Epithelial cell of esophagus (primary cell): Measurements from ENCODE around the gene ROBO1.

Experiments used
- DNase-seq: peaks from one replicate; pipeline ENCODE4 v3.0.0; 2010; ENCODE audit warnings: low read depth
- H3K4me3 ChIP-seq: 2 replicates; pipeline ENCODE4 v1.5.1; 2011; ENCODE audit warnings: mild to moderate bottlenecking, low read length, control low read depth
- CTCF ChIP-seq: IDR thresholded peaks from 2 replicates; pipeline ENCODE4 v1.5.1; 2011; ENCODE audit warnings: low read depth, mild to moderate bottlenecking, low read length, control low read depth, inconsistent platforms; ENCODE audit not compliant: insufficient read depth; ENCODE audit errors: missing control alignments

ROBO1 gene

GRCh38 chr3:79030157-79030556 is 737.6 kb downstream of the ROBO1 start:
- no peak overlapping the region for H3K4me3 ChIP-seq
- TF ChIP-seq CTCF: no peak
- DNase-seq: no peak

GRCh38 chr3:79028916-79029315 is 738.9 kb downstream of the ROBO1 start:
- TF ChIP-seq CTCF: no peak
- no peak for DNase-seq
- no peak overlapping the region for H3K4me3 ChIP-seq

- TF ChIP-seq CTCF: no peak
- no peak for DNase-seq
- H3K4me3 ChIP-seq: no peak overlapping the region
These were observed 740.2 kb downstream of the ROBO1 start for GRCh38 chr3:79027593-79027992.

- H3K4me3 ChIP-seq: no peak overlapping the region
- TF ChIP-seq CTCF: no peak
- DNase-seq: no peak
These were observed 747.9 kb downstream of the ROBO1 start for GRCh38 chr3:79019924-79020173.

- peak; percentile 95 for DNase-seq
- H3K4me3 ChIP-seq: peak overlapping the region; percentile 80
- TF ChIP-seq CTCF: no peak
These were observed 748.5 kb downstream of the ROBO1 start for GRCh38 chr3:79019137-79019923.

- H3K4me3 ChIP-seq: peak overlapping the region; percentile 80
- peak; percentile 79 for DNase-seq
- TF ChIP-seq CTCF: no peak
These were observed 749.1 kb downstream of the ROBO1 start for GRCh38 chr3:79018671-79019136.

GRCh38 chr3:79018265-79018664 is 749.5 kb downstream of the ROBO1 start:
- H3K4me3 ChIP-seq: peak overlapping the region; percentile 80
- DNase-seq: peak; percentile 28
- no peak for TF ChIP-seq CTCF
